Measurements from ENCODE around the gene CBX6. TPM values are rescaled to one million over a fixed set of nuclear protein-coding genes. Genes with fewer than 3 reads are reported as not detected.

The CBX6 gene
- polyA plus RNA-seq, 1 donor (not counting 4 experiments of a cell fraction or from before 2014, with no cell fraction given): 4.1 TPM

GRCh38 chr22:38881464-38881871, 9.5 kb upstream of the CBX6 start:
- no peaks in the 10 kb centered on the region for H3K79me2 ChIP-seq (ENCODE audit: control insufficient read depth, insufficient read depth, low read length)
- TF ChIP-seq EZH2 (IDR thresholded peaks at IDR 0.05; ENCODE audit: low read length) (no peak), CTCF (optimal IDR thresholded peaks at IDR 0.05 in 1 of 3, IDR thresholded peaks at IDR 0.05 in 1 of 3, conservative IDR thresholded peaks at IDR 0.05 in 1 of 3; ENCODE audit: extremely low read depth in 1 of 3, insufficient read depth in 2 of 3, low read length in 3 of 3) (no peak)
- H4K20me1 ChIP-seq (ENCODE audit: control insufficient read depth, extremely low read depth, insufficient read depth, low read length): no peaks in the 10 kb centered on the region
- H2AFZ ChIP-seq (ENCODE audit: control insufficient read depth, low read length): no peak overlapping the region
- peaks cover 30% of the 10 kb centered on the region for H3K27me3 ChIP-seq (ENCODE audit: control insufficient read depth, extremely low read depth, insufficient read depth, low read length)
- peaks cover 2% of the 10 kb centered on the region for H3K4me1 ChIP-seq (ENCODE audit: control insufficient read depth, extremely low read depth, insufficient read depth, low read length)
- DNase-seq (ENCODE audit: low read depth, low spot score): no peak
- dilution Hi-C loops (cut with MboI; ENCODE audit: extremely low pct_ligation_motif_present, low sequenced_read_pairs): no loop called here
- no peaks in the 10 kb centered on the region for H3K36me3 ChIP-seq (ENCODE audit: control insufficient read depth in 2 of 2, extremely low read depth in 1 of 2, insufficient read depth in 2 of 2, low read length in 2 of 2)
- no peaks in the 10 kb centered on the region for H3K9me1 ChIP-seq (ENCODE audit: control insufficient read depth, extremely low read depth, insufficient read depth, low read length)
- H3K4me2 ChIP-seq (ENCODE audit: control insufficient read depth, extremely low read depth, insufficient read depth, low read depth, low read length): no peak overlapping the region
- no peak for FAIRE-seq
- no peak overlapping the region for H3K27ac ChIP-seq (ENCODE audit: control insufficient read depth, insufficient read depth, low read length)
- no peak overlapping the region for H3K4me3 ChIP-seq (ENCODE audit: control insufficient read depth in 2 of 3, extremely low read depth in 1 of 3, insufficient read depth in 2 of 3, low read depth in 1 of 3, low read length in 3 of 3)
- H3K9me3 ChIP-seq (ENCODE audit: control insufficient read depth, low read depth, low read length): no peaks in the 10 kb centered on the region
- H3K9ac ChIP-seq (ENCODE audit: control insufficient read depth, extremely low read depth, insufficient read depth, low read length): no peak overlapping the region

GRCh38 chr22:38879961-38880360, 7.9 kb upstream of the CBX6 start:
- H3K27ac ChIP-seq (ENCODE audit: control insufficient read depth, insufficient read depth, low read length): no peak overlapping the region
- H3K9me3 ChIP-seq (ENCODE audit: control insufficient read depth, low read depth, low read length): no peaks in the 10 kb centered on the region
- no peak overlapping the region for H3K9ac ChIP-seq (ENCODE audit: control insufficient read depth, extremely low read depth, insufficient read depth, low read length)
- H3K79me2 ChIP-seq (ENCODE audit: control insufficient read depth, insufficient read depth, low read length): no peaks in the 10 kb centered on the region
- H3K4me1 ChIP-seq (ENCODE audit: control insufficient read depth, extremely low read depth, insufficient read depth, low read length): peaks cover 2% of the 10 kb centered on the region
- no peaks in the 10 kb centered on the region for H3K9me1 ChIP-seq (ENCODE audit: control insufficient read depth, extremely low read depth, insufficient read depth, low read length)
- H2AFZ ChIP-seq (ENCODE audit: control insufficient read depth, low read length): no peak overlapping the region
- DNase-seq (ENCODE audit: low read depth, low spot score) (no peak), FAIRE-seq (no peak)
- no peaks in the 10 kb centered on the region for H4K20me1 ChIP-seq (ENCODE audit: control insufficient read depth, extremely low read depth, insufficient read depth, low read length)
- TF ChIP-seq EZH2 (IDR thresholded peaks at IDR 0.05; ENCODE audit: low read length) (no peak), CTCF (optimal IDR thresholded peaks at IDR 0.05 in 1 of 3, IDR thresholded peaks at IDR 0.05 in 1 of 3, conservative IDR thresholded peaks at IDR 0.05 in 1 of 3; ENCODE audit: extremely low read depth in 1 of 3, insufficient read depth in 2 of 3, low read length in 3 of 3) (no peak)
- H3K27me3 ChIP-seq (ENCODE audit: control insufficient read depth, extremely low read depth, insufficient read depth, low read length): peaks cover 28% of the 10 kb centered on the region
- H3K36me3 ChIP-seq (ENCODE audit: control insufficient read depth in 2 of 2, extremely low read depth in 1 of 2, insufficient read depth in 2 of 2, low read length in 2 of 2): no peaks in the 10 kb centered on the region
- no peak overlapping the region for H3K4me3 ChIP-seq (ENCODE audit: control insufficient read depth in 2 of 3, extremely low read depth in 1 of 3, insufficient read depth in 2 of 3, low read depth in 1 of 3, low read length in 3 of 3)
- H3K4me2 ChIP-seq (ENCODE audit: control insufficient read depth, extremely low read depth, insufficient read depth, low read depth, low read length): no peak overlapping the region
- dilution Hi-C loops (cut with MboI; ENCODE audit: extremely low pct_ligation_motif_present, low sequenced_read_pairs): no loop called here
